Suprapubic skin (tissue), 4 donors: Measurements from ENCODE around the gene SYCE3. TPM values are rescaled to one million over a fixed set of nuclear protein-coding genes. Genes with fewer than 3 reads are reported as not detected.
A peak's percentile ranks its signal among the peaks of the same experiment; 100 is the strongest.

Experiments
- DNase-seq, 2 donors: peaks; one replicate each; pipeline ENCODE4 v3.0.0-alpha.2; 2019; ENCODE audit warnings: low spot score in 2 of 2
- H3K27ac ChIP-seq: fragments of 200-600 bp; sonication (generic); one replicate; pipeline ENCODE4 v1.5.1; 2019
- H3K27me3 ChIP-seq: fragments of 200-600 bp; sonication (generic); one replicate; pipeline ENCODE4 v1.5.1; 2019
- H3K36me3 ChIP-seq: fragments of 200-600 bp; sonication (generic); one replicate; pipeline ENCODE4 v1.5.1; 2019
- H3K4me1 ChIP-seq: fragments of 200-600 bp; sonication (generic); one replicate; pipeline ENCODE4 v1.5.1; 2019
- H3K4me3 ChIP-seq: fragments of 200-600 bp; sonication (generic); one replicate; pipeline ENCODE4 v1.5.1; 2019; ENCODE audit warnings: mild to moderate bottlenecking
- H3K9me3 ChIP-seq: fragments of 200-600 bp; sonication (generic); one replicate; pipeline ENCODE4 v1.5.1; 2019
- EP300 ChIP-seq: sonication (generic); formaldehyde crosslinking; IDR thresholded peaks from one replicate; pipeline ENCODE4 v1.6.1; 2017; ENCODE audit warnings: antibody characterized with exemption
- POLR2A ChIP-seq, 2 donors: fragments of 450-650 bp; IDR thresholded peaks; one replicate each; pipeline ENCODE4 v1.6.1; 2017; ENCODE audit warnings: antibody characterized with exemption in 2 of 2, mild to moderate bottlenecking in 2 of 2, moderate library complexity in 2 of 2
- POLR2AphosphoS5 ChIP-seq, 3 donors: sonication (generic); formaldehyde crosslinking; IDR thresholded peaks; one replicate each; pipeline ENCODE4 v1.6.1; 2017; ENCODE audit warnings: antibody characterized with exemption in 3 of 3
- WGBS: methylation state at CpG from one replicate; pipeline ENCODE4 v1.1.5; 2018; 5-methylcytosine and 5-hydroxymethylcytosine counted together
- total RNA-seq, 4 donors: library from RNA; depleted of rRNA; stranded (reverse); fragments of >200 nt; gene quantifications; one replicate each; pipeline ENCODE4 v1.1.0, GENCODE V29; 2016
- TF ChIP-seq, protein P1 (sequence below), 2 donors: fragments of 200-600 bp in 1 of 2; fragments of 450-650 bp in 1 of 2; sonication (generic) in 1 of 2; IDR thresholded peaks; one replicate each; pipeline ENCODE4 v1.5.1; 2016 to 2019; ENCODE audit warnings: antibody characterized with exemption in 2 of 2, mild to moderate bottlenecking in 1 of 2, moderate library complexity in 1 of 2

SYCE3 gene
- total RNA-seq, 4 donors from 2014 or later = not detected

DNA sequence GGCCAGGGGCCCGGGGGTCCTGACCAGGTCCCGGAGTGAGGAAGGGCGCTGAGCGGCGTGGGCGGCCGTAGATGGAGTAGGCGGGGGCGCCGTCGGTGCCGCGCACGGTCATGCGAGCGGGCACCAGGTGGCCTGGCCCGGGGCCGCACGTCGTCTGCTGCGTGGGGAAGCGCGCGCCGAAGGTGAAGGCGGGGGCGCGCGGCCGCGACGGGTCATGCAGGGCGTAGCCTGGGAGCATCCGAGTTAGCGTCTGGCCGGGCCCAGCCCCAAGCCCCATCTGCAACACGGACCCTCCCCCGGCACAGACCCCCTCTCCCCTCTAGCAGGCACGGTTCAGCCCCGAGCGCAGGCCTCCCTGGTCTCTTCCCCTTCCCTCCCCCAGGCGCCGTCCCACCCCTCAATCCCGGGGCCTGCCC lies 31.2 kb downstream of the SYCE3 start:
- H3K4me3 ChIP-seq = peak overlapping the region; percentile 81
- 0% methylated on average over 1 of the region's 44 CpGs for WGBS
- no peaks in the 10 kb centered on the region for H3K36me3 ChIP-seq
- DNase-seq = peak in 1 of 2 donors; percentile 87
- peaks cover 64% of the 10 kb centered on the region for H3K4me1 ChIP-seq
- no peaks in the 10 kb centered on the region for H3K9me3 ChIP-seq
- no peaks in the 10 kb centered on the region for H3K27me3 ChIP-seq
- TF ChIP-seq POLR2AphosphoS5 (IDR thresholded peaks at IDR 0.05) (no peak), POLR2A (IDR thresholded peaks at IDR 0.05) (no peak), EP300 (no peak)
- TF ChIP-seq, protein P1, sequence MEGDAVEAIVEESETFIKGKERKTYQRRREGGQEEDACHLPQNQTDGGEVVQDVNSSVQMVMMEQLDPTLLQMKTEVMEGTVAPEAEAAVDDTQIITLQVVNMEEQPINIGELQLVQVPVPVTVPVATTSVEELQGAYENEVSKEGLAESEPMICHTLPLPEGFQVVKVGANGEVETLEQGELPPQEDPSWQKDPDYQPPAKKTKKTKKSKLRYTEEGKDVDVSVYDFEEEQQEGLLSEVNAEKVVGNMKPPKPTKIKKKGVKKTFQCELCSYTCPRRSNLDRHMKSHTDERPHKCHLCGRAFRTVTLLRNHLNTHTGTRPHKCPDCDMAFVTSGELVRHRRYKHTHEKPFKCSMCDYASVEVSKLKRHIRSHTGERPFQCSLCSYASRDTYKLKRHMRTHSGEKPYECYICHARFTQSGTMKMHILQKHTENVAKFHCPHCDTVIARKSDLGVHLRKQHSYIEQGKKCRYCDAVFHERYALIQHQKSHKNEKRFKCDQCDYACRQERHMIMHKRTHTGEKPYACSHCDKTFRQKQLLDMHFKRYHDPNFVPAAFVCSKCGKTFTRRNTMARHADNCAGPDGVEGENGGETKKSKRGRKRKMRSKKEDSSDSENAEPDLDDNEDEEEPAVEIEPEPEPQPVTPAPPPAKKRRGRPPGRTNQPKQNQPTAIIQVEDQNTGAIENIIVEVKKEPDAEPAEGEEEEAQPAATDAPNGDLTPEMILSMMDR (IDR thresholded peaks at IDR 0.05) = no peak
- H3K27ac ChIP-seq = peak overlapping the region; percentile 93

DNA sequence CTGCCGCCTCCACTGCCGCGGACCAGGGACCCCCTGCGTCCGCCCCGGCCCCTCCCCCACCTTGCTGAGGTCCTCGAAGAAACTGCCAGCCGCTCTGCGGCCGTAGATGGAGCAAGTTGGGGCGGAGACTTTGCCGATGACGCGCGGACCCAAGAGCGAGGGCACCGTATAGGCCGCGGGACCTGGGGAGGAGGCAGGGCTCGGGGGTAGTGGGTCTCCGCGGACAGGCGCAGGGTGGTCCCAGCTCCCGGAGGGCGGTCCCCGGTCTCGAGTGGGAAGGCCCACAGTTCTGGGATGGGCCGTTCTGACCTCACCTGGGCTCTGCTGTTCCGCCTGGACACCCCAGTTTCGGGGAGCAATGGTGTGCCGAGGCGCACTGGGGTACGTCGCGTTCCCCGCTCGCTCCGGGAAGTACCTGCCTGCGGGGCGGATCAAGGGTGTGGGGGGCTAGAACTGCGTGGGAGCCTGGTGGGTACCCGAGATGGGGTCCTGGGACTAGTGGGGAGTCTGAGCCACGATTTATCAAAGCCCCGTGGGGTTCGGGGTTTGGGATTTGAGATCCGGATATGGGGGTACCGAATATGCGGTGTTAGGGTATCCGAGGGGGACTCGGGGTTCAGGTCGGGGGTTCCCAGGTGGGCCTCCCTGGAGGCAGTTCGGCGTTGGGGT lies 31.7 kb downstream of the SYCE3 start:
- peaks cover 70% of the 10 kb centered on the region for H3K4me1 ChIP-seq

DNA sequence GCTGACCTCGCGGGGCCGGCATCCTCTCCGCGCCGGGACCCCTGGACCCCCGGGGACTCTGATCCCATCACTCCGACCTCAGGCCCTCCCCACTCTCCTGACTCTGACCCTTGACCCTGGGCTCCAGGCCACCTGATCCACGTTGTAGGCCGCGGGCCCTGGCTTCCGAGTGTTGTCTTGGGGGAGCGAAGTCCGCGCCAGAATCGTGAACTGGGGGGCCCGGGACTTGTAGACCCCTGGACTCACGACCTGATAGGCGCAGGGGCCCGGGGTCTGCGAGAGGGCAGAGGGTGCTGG lies 32.2 kb downstream of the SYCE3 start:
- H3K27me3 ChIP-seq = no peaks in the 10 kb centered on the region

More for the DNA sequence above, 31.7 kb downstream of the SYCE3 start:
- H3K9me3 ChIP-seq = no peaks in the 10 kb centered on the region
- WGBS = 5% methylated on average over 31 of the region's 53 CpGs
- H3K36me3 ChIP-seq = no peaks in the 10 kb centered on the region
- H3K27me3 ChIP-seq = no peaks in the 10 kb centered on the region
- DNase-seq = peak; percentile 94
- H3K27ac ChIP-seq = peak overlapping the region; percentile 93
- TF ChIP-seq POLR2AphosphoS5 (IDR thresholded peaks at IDR 0.05) (peak; percentile 40 to 75 (median 56)), POLR2A (IDR thresholded peaks at IDR 0.05) (peak in 1 of 2 donors; percentile 85), EP300 (no peak)
- TF ChIP-seq, protein P1 (IDR thresholded peaks at IDR 0.05) = no peak
- H3K4me3 ChIP-seq = peak overlapping the region; percentile 81

DNA sequence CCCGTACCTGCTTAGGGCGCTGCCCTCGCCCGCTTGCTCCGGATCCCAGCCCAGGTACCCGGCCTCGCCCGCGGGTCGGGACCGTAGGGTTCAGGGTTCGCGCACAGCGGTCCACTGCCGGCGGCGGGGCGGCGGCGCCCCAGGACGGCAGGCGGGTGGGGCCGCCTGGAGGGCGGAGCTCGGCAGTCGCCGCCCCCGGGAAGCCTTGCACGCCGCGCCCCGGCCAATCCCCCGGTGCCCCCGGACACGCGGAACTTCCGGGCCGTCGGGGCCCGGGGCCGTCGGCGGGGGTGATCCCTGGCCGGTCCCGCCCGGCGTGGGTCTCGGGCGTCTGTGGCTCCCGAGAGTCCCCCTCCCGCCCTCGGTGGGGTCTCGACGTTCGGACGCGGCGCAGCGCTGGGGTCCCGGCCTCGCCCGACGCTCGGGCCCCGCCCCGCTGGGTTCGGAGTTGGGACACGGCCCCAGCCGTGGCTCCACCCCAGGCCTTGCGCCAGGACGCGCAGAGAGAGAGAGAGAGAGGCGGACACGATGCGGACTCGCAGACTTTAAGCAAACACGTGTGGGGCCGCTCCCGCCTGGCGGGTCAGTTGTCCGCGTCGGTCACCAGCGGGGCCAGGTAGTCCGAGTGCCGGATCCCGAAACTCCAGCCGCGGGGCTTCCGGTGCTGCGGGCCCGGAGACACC lies 32.7 kb downstream of the SYCE3 start, which contains the start of gene TYMP:
TSS of gene TYMP (minus strand) at position 116 of the 683 bp plus-strand sequence. CDS start 303 bp downstream, outside the sequence.
- Histone ChIP-seq H3K36me3 (no peaks in the 10 kb centered on the region), H3K27ac (peak within 1 kb of the TSS; percentile 93), H3K4me3 (peak within 1 kb of the TSS; percentile 81), H3K27me3 (no peaks in the 10 kb centered on the region), H3K4me1 (peaks cover 77% of the 10 kb centered on the region), H3K9me3 (no peaks in the 10 kb centered on the region)
- DNase-seq = peak; percentile 94
- WGBS = 0% methylated on average over 6 of the region's 92 CpGs
- TF ChIP-seq EP300 (no peak), POLR2AphosphoS5 (IDR thresholded peaks at IDR 0.05) (peak in 2 of 3 donors; percentile 64 to 92), POLR2A (IDR thresholded peaks at IDR 0.05) (peak in 1 of 2 donors; percentile 40)

More for the DNA sequence above, 32.2 kb downstream of the SYCE3 start:
- H3K27ac ChIP-seq = peak overlapping the region; percentile 93
- peak overlapping the region; percentile 81 for H3K4me3 ChIP-seq
- TF ChIP-seq EP300 = no peak
- TF ChIP-seq, protein P1 (IDR thresholded peaks at IDR 0.05) = no peak
- no peak for TF ChIP-seq POLR2AphosphoS5 (IDR thresholded peaks at IDR 0.05)
- DNase-seq = no peak
- 2% methylated on average over 9 of the region's 21 CpGs for WGBS
- peaks cover 73% of the 10 kb centered on the region for H3K4me1 ChIP-seq
- no peaks in the 10 kb centered on the region for H3K36me3 ChIP-seq
- no peaks in the 10 kb centered on the region for H3K9me3 ChIP-seq

DNA sequence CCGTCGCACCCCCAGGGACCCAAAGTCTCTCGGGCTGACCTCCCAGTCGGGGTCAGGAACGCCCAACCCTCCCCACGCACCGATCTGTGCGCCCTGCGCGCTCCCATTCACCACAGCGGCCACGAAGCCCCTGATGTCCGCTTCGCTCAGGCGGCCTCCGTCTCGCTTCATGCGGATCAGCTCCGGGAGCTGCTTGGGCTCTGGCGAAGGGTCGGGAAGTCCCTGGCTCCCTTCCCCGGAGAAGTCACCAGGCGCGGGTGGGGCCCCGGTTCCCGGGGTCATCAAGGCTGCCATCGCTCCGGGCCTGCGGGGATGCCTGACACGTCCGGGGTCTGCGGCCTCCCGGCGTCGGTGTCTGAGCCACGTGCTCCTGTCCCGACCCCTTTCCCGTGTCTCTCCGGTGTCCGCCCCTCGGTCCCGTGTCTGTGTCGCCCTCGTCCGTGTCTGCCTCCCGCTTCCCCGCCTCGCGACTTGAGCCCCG lies 33.3 kb downstream of the SYCE3 start:
- Histone ChIP-seq H3K27ac (peak overlapping the region; percentile 93), H3K4me3 (peak overlapping the region; percentile 81), H3K27me3 (no peaks in the 10 kb centered on the region), H3K9me3 (no peaks in the 10 kb centered on the region), H3K36me3 (no peaks in the 10 kb centered on the region), H3K4me1 (peaks cover 82% of the 10 kb centered on the region)
- TF ChIP-seq POLR2A (IDR thresholded peaks at IDR 0.05) = no peak
- TF ChIP-seq EP300 = no peak
- TF ChIP-seq, protein P1 (IDR thresholded peaks at IDR 0.05) = no peak
- TF ChIP-seq POLR2AphosphoS5 (IDR thresholded peaks at IDR 0.05) = peak in 1 of 3 donors; percentile 14
- peak in 1 of 2 donors; percentile 86 for DNase-seq
- WGBS = no CpG with 5 or more reads among the region's 50 CpGs
